Head of caudate nucleus (tissue), 42 donors: ENCODE data around the gene COPS3.
"Not testable (repeated sequence)": the region's sequence is repeated elsewhere in the genome, so short reads cannot be mapped to it uniquely, and the experiment has no call there.

Experiments used
- DNase-seq, 42 donors: peaks; one replicate each; pipeline versions ENCODE4 v3.0.0 to v3.0.0-alpha.2; 2020 to 2021; ENCODE audit warnings: mixed read lengths in 7 of 42
- intact Hi-C: fragments of 100-400 bp; cut with DNase I; formaldehyde crosslinking; loops from one replicate; pipeline ENCODE4 v1.15.0; 2022

The COPS3 gene

DNA sequence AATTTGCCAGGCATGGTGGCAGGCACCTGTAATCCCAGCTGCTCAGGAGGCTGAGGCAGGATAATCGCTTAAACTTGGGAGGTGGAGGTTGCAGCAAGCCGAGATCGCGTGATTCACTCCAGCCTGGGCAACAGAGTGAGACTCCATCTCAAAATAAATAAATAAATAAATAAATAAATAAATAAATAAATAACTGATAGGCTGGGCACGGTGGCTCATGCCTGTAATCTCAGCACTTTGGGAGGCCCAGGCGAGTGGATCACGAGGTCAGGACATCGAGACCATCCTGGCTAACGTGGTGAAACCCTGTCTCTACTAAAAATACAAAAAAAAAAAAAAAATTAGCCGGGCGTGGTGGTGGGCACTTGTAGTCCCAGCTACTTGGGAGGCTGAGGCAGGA lies 25.4 kb downstream of the COPS3 start:
- peak in 3 of 42 donors; percentile 24 to 28 (median 26) for DNase-seq
- intact Hi-C loops, result not testable (repeated sequence)

DNA sequence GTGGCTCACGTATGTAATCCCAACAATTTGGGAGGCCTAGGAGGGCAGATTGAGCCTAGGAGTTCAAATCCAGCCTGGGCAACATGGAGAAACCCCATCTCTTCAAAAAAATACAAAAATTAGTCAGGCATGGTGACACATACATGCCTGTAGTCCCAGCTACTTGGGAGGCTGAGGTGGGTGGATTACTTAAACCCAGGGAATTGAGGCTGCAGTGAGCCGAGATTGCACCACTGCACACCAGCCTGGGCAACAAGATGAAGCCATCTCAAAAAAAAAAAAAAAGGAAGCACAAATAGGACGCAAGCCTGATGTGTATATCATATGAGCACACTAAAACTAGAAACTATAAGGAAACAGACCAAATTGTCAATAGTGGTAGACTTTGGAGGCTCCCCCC lies 27.0 kb downstream of the COPS3 start:
- peak in 20 of 42 donors; percentile 24 to 72 (median 45) for DNase-seq
- intact Hi-C loops, result no loop called here

DNA sequence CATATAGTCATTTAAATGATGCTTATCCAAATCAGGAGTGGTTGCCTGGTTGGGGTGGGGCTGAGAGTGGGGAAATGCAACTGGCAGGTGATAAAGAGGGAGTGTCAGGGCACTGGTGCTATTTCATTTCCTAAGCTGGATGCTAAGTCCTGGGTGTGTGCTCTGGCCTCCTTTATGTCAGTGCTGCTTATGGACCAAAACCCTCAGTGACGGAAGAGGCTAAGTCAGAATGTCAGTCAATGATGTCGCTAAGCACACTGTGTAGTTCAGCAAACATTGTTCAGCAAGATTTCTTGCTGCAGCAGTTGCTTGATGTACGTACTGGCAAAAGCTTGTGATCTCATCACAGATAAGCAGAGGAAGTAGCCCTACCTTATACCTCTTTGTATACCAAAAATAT lies 27.6 kb downstream of the COPS3 start:
- intact Hi-C loops, result no loop called here
- peak in 2 of 42 donors; percentile 9 to 31 for DNase-seq

GRCh38 chr17:17252149-17252661 lies 28.8 kb downstream of the COPS3 start:
- intact Hi-C loops, result no loop called here
- DNase-seq, result peak in 2 of 42 donors; percentile 17 to 35

GRCh38 chr17:17246879-17247278 lies 34.2 kb downstream of the COPS3 start:
- peak in 2 of 42 donors; percentile 7 to 10 for DNase-seq
- intact Hi-C loops, result no loop called here

GRCh38 chr17:17243163-17243562 lies 37.9 kb downstream of the COPS3 start:
- intact Hi-C loops, result no loop called here

GRCh38 chr17:17242246-17242645 lies 38.8 kb downstream of the COPS3 start:
- DNase-seq, result peak in 3 of 42 donors; percentile 0 to 17 (median 13)
- intact Hi-C loops, result no loop called here

More at GRCh38 chr17:17243163-17243562, 37.9 kb downstream of the COPS3 start:
- peak in 1 of 42 donors; percentile 5 for DNase-seq

DNA sequence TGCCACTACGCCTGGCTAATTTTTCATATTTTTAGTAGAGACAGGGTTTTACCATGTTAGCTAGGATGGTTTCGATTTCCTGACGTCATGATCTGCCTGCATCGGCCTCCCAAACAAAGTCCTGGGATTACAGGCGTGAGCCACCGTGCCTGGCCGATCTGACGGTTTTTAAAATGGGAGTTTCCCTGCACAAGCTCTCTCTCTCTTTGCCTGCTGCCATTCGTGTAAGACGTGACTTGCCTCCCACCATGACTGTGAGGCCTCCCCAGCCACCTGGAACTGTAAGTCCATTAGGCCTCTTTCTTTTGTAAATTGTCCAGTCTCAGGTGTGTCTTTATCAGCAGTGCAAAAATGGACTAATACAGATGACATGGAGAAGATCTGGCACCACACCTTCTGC lies 39.4 kb downstream of the COPS3 start:
- DNase-seq, result peak in 3 of 42 donors; percentile 1 to 7 (median 5)
- intact Hi-C loops, result no loop called here

DNA sequence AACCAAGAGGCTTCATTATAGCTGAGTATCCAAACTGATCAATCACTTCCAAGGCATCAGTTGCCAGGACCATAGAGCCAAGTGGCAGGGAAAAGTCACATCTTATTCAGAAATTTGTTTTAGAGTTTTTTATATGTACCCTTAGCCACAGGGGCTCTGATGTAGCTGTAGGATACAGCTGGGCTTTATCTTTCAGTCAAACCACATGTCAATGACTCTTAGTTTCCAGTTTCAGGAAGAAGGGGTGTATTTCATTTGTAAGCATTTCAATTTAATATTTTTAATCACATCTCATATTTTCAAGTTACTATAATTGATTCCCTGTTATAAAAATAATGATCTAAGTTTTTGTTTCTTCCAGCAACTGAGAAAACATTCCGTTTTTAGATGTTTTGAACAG lies 41.2 kb downstream of the COPS3 start:
- DNase-seq, result no peak
- intact Hi-C loops, result no loop called here

GRCh38 chr17:17237026-17237799 lies 43.8 kb downstream of the COPS3 start, which contains the start of gene FLCN:
TSS of gene FLCN (minus strand) at chr17:17237168. CDS start at chr17:17228137, 9,031 bp downstream.
- DNase-seq, result peak; percentile 93 to 99 (median 96)
- intact Hi-C loops, result loop anchor here (2.0 kb wide), 1 partner anchor 44 kb away; the partner anchor contains the start of gene COPS3

DNA sequence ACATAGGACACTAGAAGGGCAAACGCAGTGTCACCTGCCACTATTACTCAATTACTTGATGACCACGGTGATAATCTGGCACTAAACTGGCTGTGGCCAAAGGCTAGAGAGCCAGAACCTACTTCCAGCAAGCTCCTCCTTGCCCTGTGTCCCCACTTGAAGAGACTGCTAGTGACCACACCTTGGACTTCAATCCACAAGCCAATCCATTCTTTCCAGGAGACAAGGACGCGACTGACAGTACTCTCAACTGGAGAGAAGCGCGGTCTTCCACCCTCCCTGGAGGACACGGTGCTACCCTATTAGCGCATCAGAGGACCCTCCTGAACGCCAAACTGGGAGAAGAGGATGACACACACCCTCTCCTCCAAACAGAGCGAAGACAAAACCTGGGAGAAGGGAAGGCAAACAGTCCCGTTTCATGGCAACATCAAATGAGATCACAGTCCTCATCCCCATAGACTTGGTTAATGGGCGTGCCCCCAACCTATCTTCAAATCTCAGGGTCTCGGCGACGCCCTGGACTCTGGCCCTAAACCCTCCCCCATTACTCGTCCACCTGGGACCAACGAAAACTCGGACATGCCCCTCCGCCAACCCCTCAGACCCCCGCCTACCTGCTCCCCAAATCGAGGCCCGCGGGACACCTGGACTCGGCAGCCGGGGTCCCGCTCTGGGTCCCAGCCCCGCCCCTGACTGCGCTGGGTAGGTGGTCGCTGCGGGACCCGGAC lies 44.6 kb downstream of the COPS3 start:
- intact Hi-C loops, result loop anchor here (2.0 kb wide), 1 partner anchor 44 kb away; the partner anchor contains the start of gene COPS3
- DNase-seq, result peak in 6 of 42 donors; percentile 21 to 51 (median 24)

DNA sequence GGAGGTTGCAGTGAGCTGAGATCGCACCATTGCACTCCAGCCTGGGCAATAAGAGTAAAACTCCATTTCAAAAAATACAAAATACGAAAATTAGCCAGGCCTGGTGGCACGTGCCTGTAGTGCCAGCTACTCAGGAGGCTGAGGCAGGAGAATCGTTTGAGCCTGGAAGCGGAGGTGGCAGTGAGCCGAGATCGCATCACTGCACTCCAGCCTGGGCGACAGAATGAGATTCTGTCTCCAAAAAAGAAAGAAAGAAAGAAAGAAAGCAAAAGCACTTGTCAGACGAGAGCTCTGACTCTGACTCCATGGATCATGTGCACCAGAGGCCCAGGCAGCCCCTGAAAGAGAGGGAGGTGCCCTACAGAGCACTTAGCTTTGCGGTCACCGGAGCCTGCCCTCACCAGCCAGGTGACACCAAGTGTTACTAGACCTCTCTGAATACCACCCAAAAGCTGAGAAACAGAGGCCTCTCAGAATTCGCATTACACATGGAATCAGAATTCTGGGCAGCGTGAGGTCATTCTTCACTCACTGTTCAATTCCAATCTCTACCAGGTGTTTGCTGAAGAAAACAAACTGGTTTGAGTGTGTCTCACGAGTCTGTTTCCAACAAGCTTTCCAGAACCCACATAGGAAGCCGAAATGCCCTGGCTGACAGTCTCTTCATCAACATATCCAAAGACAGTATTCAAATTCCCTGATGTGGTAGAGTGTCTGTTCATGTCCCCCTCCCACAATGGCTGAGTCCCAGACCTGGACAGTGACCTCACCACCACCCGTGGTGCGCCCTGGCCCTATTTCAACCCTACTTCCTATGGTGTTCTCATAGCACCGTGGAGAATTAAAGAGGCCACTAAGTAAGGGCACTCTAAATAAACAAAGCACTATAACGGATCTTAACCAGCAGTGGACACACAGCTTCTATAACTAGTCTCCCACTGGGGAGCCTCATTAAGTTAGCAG lies 45.6 kb downstream of the COPS3 start:
- intact Hi-C loops, result loop anchor here (2.0 kb wide), 1 partner anchor 45 kb away; the partner anchor contains the start of gene COPS3
- DNase-seq, result peak in 28 of 42 donors; percentile 21 to 81 (median 52)

DNA sequence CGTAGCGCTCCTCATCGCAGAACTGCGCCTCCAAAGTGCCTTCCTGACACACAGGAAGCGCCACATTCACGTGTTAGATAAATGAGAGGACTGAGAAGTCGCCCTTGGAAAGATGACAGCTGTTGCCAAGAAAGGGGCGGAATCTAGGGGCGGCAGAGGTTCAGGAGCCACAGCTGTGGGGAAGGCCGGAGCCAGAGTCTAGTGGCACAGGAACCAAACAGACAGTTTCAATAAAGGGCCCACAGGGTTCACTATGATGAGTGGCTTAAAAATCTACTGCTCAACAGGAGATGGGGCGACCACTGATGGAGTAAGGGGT lies 48.8 kb downstream of the COPS3 start:
- intact Hi-C loops, result no loop called here
- DNase-seq, result peak in 1 of 42 donors; percentile 43

DNA sequence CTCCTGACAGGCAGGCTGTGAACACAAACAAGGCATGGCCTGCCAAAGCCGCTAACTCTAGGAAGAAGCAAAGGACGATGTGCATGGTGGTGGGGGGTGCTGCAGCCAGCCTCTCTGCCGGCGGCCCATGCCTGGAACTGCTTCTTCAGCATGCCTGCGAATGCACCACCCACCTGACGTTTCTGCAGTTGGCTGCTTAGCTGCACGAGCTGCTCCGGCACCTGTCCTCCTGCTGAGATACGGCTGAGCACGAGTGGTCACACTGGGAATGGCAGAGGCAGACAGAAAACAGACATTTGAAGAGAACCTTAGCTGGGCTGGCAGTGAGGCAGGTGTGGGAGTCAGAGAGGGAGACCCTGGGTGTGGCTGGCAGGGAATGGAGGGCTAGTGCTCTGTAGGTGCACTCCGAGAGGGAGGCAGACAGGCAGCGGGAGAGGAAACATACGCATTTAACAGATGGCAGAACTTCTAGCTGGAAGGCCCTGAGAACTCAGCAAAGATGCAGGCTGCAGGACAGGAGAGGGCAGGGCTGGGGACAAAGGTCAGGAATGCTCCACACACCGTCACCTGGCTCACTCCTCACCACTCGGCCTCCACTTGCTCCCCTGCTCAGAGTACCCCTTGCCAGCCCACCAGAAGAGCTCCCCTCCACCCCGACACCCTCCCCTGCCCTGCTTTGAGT lies 49.3 kb downstream of the COPS3 start:
- intact Hi-C loops, result no loop called here
- DNase-seq, result peak in 24 of 42 donors; percentile 26 to 79 (median 53)

GRCh38 chr17:17229416-17230384 lies 51.3 kb downstream of the COPS3 start:
- intact Hi-C loops, result no loop called here
- DNase-seq, result peak in 1 of 42 donors; percentile 40

GRCh38 chr17:17228521-17229279 lies 52.3 kb downstream of the COPS3 start:
- DNase-seq, result peak in 20 of 42 donors; percentile 37 to 82 (median 49)
- intact Hi-C loops, result no loop called here
